IPS-18a (cell line): ENCODE measurements around the gene NXN.
"Not testable (repeated sequence)": the region's sequence is repeated elsewhere in the genome, so short reads cannot be mapped to it uniquely, and the experiment has no call there.

Experiments used
- H3K27ac ChIP-seq: one replicate; pipeline ENCODE4 v1.5.1; 2013; ENCODE audit warnings: low read length
- H3K27me3 ChIP-seq: one replicate; pipeline ENCODE4 v1.6.1; 2013; ENCODE audit warnings: mild to moderate bottlenecking, low read length; ENCODE audit not compliant: control insufficient read depth, insufficient read depth
- H3K36me3 ChIP-seq: one replicate; pipeline ENCODE4 v1.6.1; 2013; ENCODE audit warnings: low read depth, low read length; ENCODE audit not compliant: control insufficient read depth
- H3K4me1 ChIP-seq: one replicate; pipeline ENCODE4 v1.6.1; 2013; ENCODE audit warnings: low read depth, low read length; ENCODE audit not compliant: control insufficient read depth
- H3K4me3 ChIP-seq: one replicate; pipeline ENCODE4 v1.5.1; 2013; ENCODE audit warnings: low read length
- H3K9ac ChIP-seq: one replicate; pipeline ENCODE4 v1.6.1; 2013; ENCODE audit warnings: mild to moderate bottlenecking, low read length, moderate library complexity
- H3K9me3 ChIP-seq: one replicate; pipeline ENCODE4 v1.6.1; 2013; ENCODE audit warnings: low read depth, low read length; ENCODE audit not compliant: control insufficient read depth

NXN gene

GRCh38 chr17:752002-752619 lies 227.5 kb downstream of the NXN start, which contains the start of gene GEMIN4:
Gene GEMIN4 (minus strand): TSS chr17:752264. CDS start chr17:752142, 122 bp downstream.
- no peaks in the 10 kb centered on the region for H3K4me1 ChIP-seq
- no peaks in the 10 kb centered on the region for H3K27me3 ChIP-seq
- H3K36me3 ChIP-seq: peaks cover 10% of the 10 kb centered on the region
- H3K9me3 ChIP-seq: no peaks in the 10 kb centered on the region
- H3K4me3 ChIP-seq: peak within 1 kb of the TSS; percentile 87
- H3K9ac ChIP-seq: peak within 1 kb of the TSS; percentile 77
- no peak within 1 kb of the TSS for H3K27ac ChIP-seq

GRCh38 chr17:751269-752001 lies 228.1 kb downstream of the NXN start:
- no peaks in the 10 kb centered on the region for H3K4me1 ChIP-seq
- peak overlapping the region; percentile 87 for H3K4me3 ChIP-seq
- peak overlapping the region; percentile 77 for H3K9ac ChIP-seq
- H3K27ac ChIP-seq: no peak overlapping the region
- H3K9me3 ChIP-seq: no peaks in the 10 kb centered on the region
- no peaks in the 10 kb centered on the region for H3K27me3 ChIP-seq
- peaks cover 17% of the 10 kb centered on the region for H3K36me3 ChIP-seq

GRCh38 chr17:750431-751037 lies 229.0 kb downstream of the NXN start:
- H3K36me3 ChIP-seq: peaks cover 25% of the 10 kb centered on the region
- no peaks in the 10 kb centered on the region for H3K4me1 ChIP-seq
- no peak overlapping the region for H3K9ac ChIP-seq
- H3K27me3 ChIP-seq: no peaks in the 10 kb centered on the region
- peak overlapping the region; percentile 87 for H3K4me3 ChIP-seq
- no peaks in the 10 kb centered on the region for H3K9me3 ChIP-seq
- no peak overlapping the region for H3K27ac ChIP-seq

- peaks cover 36% of the 10 kb centered on the region for H3K36me3 ChIP-seq
- not testable (repeated sequence) for H3K4me1 ChIP-seq, H3K27ac ChIP-seq, H3K9me3 ChIP-seq, H3K4me3 ChIP-seq, H3K9ac ChIP-seq, H3K27me3 ChIP-seq
Measured at GRCh38 chr17:749359-749758, 230.2 kb downstream of the NXN start.
